Activated CD4-positive, alpha-beta memory T cell treated with anti-CD3 and anti-CD28 coated beads, Interleukin-2, amount 10 ng/mL, durations not matched to agents 7 days and 5 days (primary cell): ENCODE data around the gene FSTL4. TPM values are rescaled to one million over a fixed set of nuclear protein-coding genes. Genes with fewer than 3 reads are reported as not detected.

Experiments used
- CTCF ChIA-PET: fragments of 350-600 bp; sonication (Branson Sonifier 250); formaldehyde crosslinking; loops from one replicate; lab custom pipeline; 2021; ENCODE audit warnings: antibody characterized with exemption, inconsistent platforms; lab: Charles Lee
- POLR2A ChIA-PET: fragments of 350-600 bp; sonication (Branson Sonifier 250); formaldehyde crosslinking; loops from one replicate; lab custom pipeline; 2021; ENCODE audit warnings: antibody characterized with exemption; lab: Charles Lee
- DNase-seq: peaks from one replicate; pipeline ENCODE4 v3.0.0-alpha.2; 2020
- H3K27ac Mint-ChIP-seq: one replicate; pipeline ENCODE4 v1.8.0; 2021; ENCODE audit warnings: mild to moderate bottlenecking, mixed read lengths
- H3K27me3 Mint-ChIP-seq: one replicate; pipeline ENCODE4 v1.8.0; 2021; ENCODE audit warnings: mixed read lengths
- H3K36me3 Mint-ChIP-seq: one replicate; pipeline ENCODE4 v1.8.0; 2021; ENCODE audit warnings: low read depth, mixed read lengths
- H3K4me1 Mint-ChIP-seq: one replicate; pipeline ENCODE4 v1.8.0; 2021; ENCODE audit warnings: mixed read lengths
- H3K4me3 Mint-ChIP-seq: one replicate; pipeline ENCODE4 v1.8.0; 2021; ENCODE audit warnings: mild to moderate bottlenecking, mixed read lengths
- H3K9me3 Mint-ChIP-seq: one replicate; pipeline ENCODE4 v1.8.0; 2021; ENCODE audit warnings: mixed read lengths
- total RNA-seq, 2 experiments: library from RNA; stranded (reverse); gene quantifications; one replicate each; pipeline ENCODE4 v1.2.3, GENCODE V29; 2021

FSTL4 gene
- total RNA-seq, 2 experiments from 2014 or later = not detected

- no peak overlapping the region for H3K27ac Mint-ChIP-seq
- ChIA-PET CTCF (interaction anchor here (0.9 kb wide), 1 partner anchor 84 kb away, joined by 3 read pairs; no protein-coding TSS in a partner anchor), POLR2A (no interaction called here)
- DNase-seq = no peak
- no peaks in the 10 kb centered on the region for H3K36me3 Mint-ChIP-seq
- H3K4me1 Mint-ChIP-seq = no peaks in the 10 kb centered on the region
- no peaks in the 10 kb centered on the region for H3K9me3 Mint-ChIP-seq
- H3K4me3 Mint-ChIP-seq = no peak overlapping the region
- H3K27me3 Mint-ChIP-seq = peaks cover 15% of the 10 kb centered on the region
Measured at GRCh38 chr5:133637206-133637605, 24.9 kb upstream of the FSTL4 start.

- Mint-ChIP-seq H3K9me3 (no peaks in the 10 kb centered on the region), H3K4me3 (no peak overlapping the region), H3K27me3 (peaks cover 21% of the 10 kb centered on the region), H3K27ac (no peak overlapping the region), H3K36me3 (no peaks in the 10 kb centered on the region), H3K4me1 (no peaks in the 10 kb centered on the region)
- ChIA-PET POLR2A (no interaction called here), CTCF (no interaction called here)
- DNase-seq = no peak
Measured at GRCh38 chr5:133635051-133635450, 22.7 kb upstream of the FSTL4 start.

DNA sequence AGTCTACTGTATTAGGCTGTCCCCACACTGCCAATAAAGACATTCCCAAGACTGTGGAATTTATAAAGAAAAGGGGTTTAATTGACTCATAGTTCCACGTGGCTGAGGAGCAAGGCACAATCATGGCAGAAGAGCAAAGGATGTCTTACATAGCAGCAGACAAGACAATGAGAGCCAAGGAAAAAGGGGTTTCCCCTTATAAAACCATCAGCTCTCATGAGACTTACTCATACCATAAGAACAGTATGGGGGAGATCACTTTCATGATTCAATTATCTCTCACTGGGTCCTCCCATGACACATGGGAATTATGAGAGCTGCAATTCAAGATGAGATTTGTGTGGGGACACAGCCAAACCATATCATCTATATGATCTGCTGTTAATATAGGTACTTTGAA is 14.8 kb upstream of the FSTL4 start:
- H3K4me1 Mint-ChIP-seq = no peaks in the 10 kb centered on the region
- DNase-seq = no peak
- peaks cover 33% of the 10 kb centered on the region for H3K27me3 Mint-ChIP-seq
- CTCF ChIA-PET = no interaction called here
- H3K27ac Mint-ChIP-seq = no peak overlapping the region
- H3K36me3 Mint-ChIP-seq = no peaks in the 10 kb centered on the region
- POLR2A ChIA-PET = no interaction called here
- no peak overlapping the region for H3K4me3 Mint-ChIP-seq
- no peaks in the 10 kb centered on the region for H3K9me3 Mint-ChIP-seq

DNA sequence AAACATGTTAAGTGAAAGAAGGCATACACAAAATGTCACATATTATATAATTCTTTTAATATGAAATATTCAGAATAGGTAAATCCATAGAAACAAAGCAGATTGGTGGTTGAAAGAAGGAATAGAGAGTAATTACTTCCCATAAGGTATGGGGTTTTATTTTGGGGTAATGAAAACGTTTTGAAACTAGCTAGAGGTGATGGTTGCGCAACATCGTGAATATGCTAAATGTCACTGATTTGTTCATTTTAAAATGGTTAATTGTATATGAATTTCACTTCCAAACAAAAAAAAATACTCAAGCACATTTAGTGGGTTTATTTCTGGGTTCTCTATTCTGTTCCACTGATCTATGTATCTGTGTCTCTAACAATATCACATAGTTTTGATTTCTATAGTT is 12.0 kb upstream of the FSTL4 start:
- peaks cover 30% of the 10 kb centered on the region for H3K27me3 Mint-ChIP-seq
- DNase-seq = no peak
- no peak overlapping the region for H3K4me3 Mint-ChIP-seq
- ChIA-PET CTCF (interaction anchor here (0.6 kb wide), 2 partner anchors 355 to 546 kb away, joined by 3 read pairs; no protein-coding TSS in a partner anchor), POLR2A (no interaction called here)
- H3K27ac Mint-ChIP-seq = no peak overlapping the region
- H3K36me3 Mint-ChIP-seq = no peaks in the 10 kb centered on the region
- no peaks in the 10 kb centered on the region for H3K4me1 Mint-ChIP-seq
- no peaks in the 10 kb centered on the region for H3K9me3 Mint-ChIP-seq

DNA sequence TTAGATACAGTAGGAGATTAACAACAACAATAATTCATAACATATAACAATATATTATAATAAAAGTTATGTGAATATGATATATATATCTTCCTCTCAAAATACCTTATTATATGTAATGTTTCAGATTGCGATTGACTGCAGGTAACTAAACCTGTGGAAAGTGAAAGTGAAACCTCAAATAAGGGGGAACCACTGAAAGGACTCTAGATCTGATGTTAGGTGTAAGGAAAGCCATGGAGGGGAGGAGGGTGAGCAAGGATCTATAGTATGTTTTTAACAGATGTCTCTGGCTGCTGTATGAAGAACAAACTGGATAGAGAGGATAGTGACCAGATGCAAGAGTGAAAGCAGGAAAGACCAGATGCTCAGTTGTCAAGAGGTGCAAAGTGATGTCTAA is 5.8 kb upstream of the FSTL4 start:
- Mint-ChIP-seq H3K27me3 (peaks cover 41% of the 10 kb centered on the region), H3K4me3 (no peak overlapping the region), H3K27ac (no peak overlapping the region), H3K36me3 (no peaks in the 10 kb centered on the region), H3K4me1 (peaks cover 7% of the 10 kb centered on the region), H3K9me3 (no peaks in the 10 kb centered on the region)
- CTCF ChIA-PET = no interaction called here
- DNase-seq = no peak
- POLR2A ChIA-PET = no interaction called here

DNA sequence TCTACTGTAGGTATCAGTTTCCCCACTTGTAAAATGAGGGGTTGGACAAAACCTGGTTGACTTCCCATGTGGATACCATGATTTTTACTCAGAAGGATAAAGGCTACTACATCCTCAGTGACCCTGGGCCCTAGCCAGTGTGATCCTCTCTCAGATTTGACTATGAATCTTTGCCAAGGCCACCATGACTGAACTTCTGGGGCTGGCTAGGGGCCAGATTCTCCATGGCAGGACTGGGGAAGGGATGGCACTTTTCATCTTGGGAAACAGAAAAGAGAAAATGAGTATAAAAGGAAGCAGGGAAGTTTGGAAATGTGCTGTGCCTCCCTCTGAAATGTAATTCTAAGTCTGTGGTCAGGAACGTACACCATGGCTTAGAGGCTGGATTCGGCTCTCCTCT is 1.4 kb upstream of the FSTL4 start:
- Mint-ChIP-seq H3K9me3 (no peaks in the 10 kb centered on the region), H3K27ac (no peak overlapping the region), H3K4me3 (no peak overlapping the region), H3K4me1 (peaks cover 13% of the 10 kb centered on the region), H3K36me3 (peaks cover 4% of the 10 kb centered on the region), H3K27me3 (peaks cover 53% of the 10 kb centered on the region)
- POLR2A ChIA-PET = no interaction called here
- no peak for DNase-seq
- CTCF ChIA-PET = no interaction called here

DNA sequence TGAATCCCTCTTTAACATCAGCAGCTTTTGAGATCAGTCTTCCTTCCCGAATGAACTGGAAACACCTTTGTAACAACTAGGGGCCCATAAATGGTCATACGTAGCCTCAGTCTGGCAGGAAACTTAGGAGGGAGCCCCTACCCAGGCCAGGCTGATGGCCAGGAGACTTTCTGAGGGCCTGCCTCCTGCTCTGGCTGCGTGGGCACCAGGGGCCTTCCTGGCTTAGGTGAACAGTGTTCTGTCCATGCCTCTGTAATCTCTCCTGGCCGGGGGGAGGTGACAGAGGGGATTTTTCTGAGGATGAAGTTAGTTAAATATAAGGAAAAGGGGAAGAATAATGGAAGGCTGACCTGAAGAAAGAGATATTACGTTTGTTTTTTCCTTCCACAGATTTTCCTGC is 843 bp upstream of the FSTL4 start:
- Mint-ChIP-seq H3K27me3 (peaks cover 57% of the 10 kb centered on the region), H3K36me3 (peaks cover 4% of the 10 kb centered on the region), H3K4me3 (peak overlapping the region; percentile 49), H3K9me3 (no peaks in the 10 kb centered on the region), H3K4me1 (peaks cover 11% of the 10 kb centered on the region), H3K27ac (no peak overlapping the region)
- ChIA-PET POLR2A (no interaction called here), CTCF (interaction anchor here (1.0 kb wide), 1 partner anchor 60 kb away, joined by 3 read pairs; no protein-coding TSS in a partner anchor)
- no peak for DNase-seq

DNA sequence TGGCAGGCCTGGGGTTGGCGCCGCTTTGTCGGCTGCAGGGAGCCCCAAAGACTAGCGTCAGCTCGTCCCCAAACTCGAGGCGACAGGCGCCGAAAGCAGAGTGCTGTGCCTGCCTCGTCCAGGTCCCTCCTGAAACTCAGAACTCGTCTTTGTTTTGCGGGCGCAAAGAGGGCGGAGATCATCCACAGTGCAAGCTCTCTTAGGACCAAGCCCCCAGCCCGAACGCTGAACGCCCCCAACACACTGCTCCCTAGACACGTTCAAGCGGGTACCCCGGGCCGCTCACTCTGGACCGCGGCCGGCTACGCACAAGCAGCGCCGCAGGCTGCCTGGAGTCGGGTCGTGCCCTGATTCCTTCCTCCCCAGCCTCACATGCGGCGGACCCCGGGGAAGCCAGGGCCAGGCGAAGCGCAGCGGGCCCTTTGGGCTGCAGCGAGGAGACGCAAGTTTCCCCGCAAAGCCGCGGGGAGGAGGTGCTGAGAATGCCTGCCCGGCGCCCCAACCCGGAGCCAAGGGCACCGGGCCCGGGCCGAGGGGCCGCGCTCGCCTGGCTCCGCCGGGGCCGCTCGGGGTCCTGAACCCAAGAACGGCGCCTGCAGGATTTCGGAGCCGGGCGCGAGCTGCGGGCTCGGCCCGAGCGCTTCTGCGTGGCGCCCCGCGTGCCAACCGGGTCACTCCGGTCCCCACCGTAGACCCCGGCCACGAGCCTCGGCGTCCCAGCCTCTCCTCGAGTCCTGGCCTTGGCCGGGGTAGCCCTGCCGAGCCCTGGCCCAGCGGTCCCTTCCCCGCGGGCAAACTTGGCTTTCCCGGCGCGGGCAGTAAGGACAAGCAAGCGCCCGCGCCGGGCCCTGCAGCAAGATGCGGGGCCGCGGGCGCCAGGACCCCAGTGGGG is 738 bp downstream of the FSTL4 start:
- ChIA-PET POLR2A (no interaction called here), CTCF (interaction anchor here (1.0 to 2.1 kb wide), 6 partner anchors 10 to 258 kb away, joined by 3 to 11 read pairs (median 4); no protein-coding TSS in a partner anchor)
- no peaks in the 10 kb centered on the region for H3K9me3 Mint-ChIP-seq
- H3K27me3 Mint-ChIP-seq = peaks cover 58% of the 10 kb centered on the region
- DNase-seq = no peak
- H3K27ac Mint-ChIP-seq = no peak overlapping the region
- peaks cover 8% of the 10 kb centered on the region for H3K4me1 Mint-ChIP-seq
- H3K36me3 Mint-ChIP-seq = peaks cover 4% of the 10 kb centered on the region
- no peak overlapping the region for H3K4me3 Mint-ChIP-seq

- Mint-ChIP-seq H3K9me3 (no peaks in the 10 kb centered on the region), H3K27ac (no peak overlapping the region), H3K4me1 (peaks cover 8% of the 10 kb centered on the region), H3K36me3 (peaks cover 4% of the 10 kb centered on the region), H3K27me3 (peaks cover 55% of the 10 kb centered on the region), H3K4me3 (no peak overlapping the region)
- ChIA-PET POLR2A (no interaction called here), CTCF (interaction anchor here (1.0 to 2.1 kb wide), 5 partner anchors 9 to 259 kb away, joined by 4 to 11 read pairs (median 4); no protein-coding TSS in a partner anchor)
- DNase-seq = peak; percentile 36
Measured at GRCh38 chr5:133610489-133611356, 1.6 kb downstream of the FSTL4 start.

DNA sequence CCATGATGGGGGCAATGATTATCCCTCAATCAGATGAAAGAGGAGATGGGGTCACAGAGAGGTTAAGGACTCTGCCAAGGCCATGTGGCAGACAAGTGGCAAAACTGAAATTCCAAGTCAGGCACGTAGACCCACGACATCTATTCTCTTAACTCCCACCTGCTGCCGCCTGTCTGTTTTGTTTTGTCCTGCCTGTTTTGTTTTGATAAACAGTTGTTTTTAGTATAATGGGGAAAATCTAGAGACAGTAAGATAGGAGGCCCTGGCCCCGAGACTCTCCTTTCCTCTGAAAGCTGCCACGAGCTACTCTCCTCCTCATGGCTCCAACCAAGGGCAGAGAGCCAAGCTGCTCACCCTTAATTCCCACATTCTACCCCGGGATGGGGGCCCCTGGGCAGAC is 4.9 kb downstream of the FSTL4 start:
- peaks cover 4% of the 10 kb centered on the region for H3K4me1 Mint-ChIP-seq
- ChIA-PET CTCF (interaction anchor here (1.6 kb wide), 1 partner anchor 184 kb away, joined by 4 read pairs; no protein-coding TSS in a partner anchor), POLR2A (no interaction called here)
- no peaks in the 10 kb centered on the region for H3K9me3 Mint-ChIP-seq
- H3K36me3 Mint-ChIP-seq = no peaks in the 10 kb centered on the region
- no peak overlapping the region for H3K27ac Mint-ChIP-seq
- no peak overlapping the region for H3K4me3 Mint-ChIP-seq
- DNase-seq = no peak
- H3K27me3 Mint-ChIP-seq = peaks cover 38% of the 10 kb centered on the region

DNA sequence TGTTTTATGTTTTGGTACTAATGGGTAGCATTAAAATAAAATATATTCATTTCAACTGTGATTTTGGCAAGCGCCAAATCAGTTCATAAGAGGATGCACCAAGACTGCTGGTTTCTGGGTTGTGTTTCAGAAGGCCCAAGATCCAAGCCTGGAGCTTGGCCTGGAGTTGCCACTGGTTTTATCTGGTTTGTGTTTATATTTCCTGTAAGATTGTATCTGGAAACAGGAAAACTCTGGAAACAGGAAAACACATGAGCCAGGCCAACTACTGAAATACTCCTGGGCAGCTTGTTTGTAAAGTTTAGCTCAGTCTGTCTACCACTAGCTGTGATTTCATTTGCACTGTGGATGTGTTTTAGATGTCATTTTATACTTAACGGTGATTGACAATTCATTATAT is 5.5 kb downstream of the FSTL4 start:
- POLR2A ChIA-PET = no interaction called here
- CTCF ChIA-PET = interaction anchor here (1.2 kb wide), 1 partner anchor 54 kb away, joined by 3 read pairs; no protein-coding TSS in a partner anchor
- DNase-seq = no peak
- Mint-ChIP-seq H3K4me3 (no peak overlapping the region), H3K27ac (no peak overlapping the region), H3K4me1 (peaks cover 4% of the 10 kb centered on the region), H3K27me3 (peaks cover 39% of the 10 kb centered on the region), H3K9me3 (no peaks in the 10 kb centered on the region), H3K36me3 (no peaks in the 10 kb centered on the region)

DNA sequence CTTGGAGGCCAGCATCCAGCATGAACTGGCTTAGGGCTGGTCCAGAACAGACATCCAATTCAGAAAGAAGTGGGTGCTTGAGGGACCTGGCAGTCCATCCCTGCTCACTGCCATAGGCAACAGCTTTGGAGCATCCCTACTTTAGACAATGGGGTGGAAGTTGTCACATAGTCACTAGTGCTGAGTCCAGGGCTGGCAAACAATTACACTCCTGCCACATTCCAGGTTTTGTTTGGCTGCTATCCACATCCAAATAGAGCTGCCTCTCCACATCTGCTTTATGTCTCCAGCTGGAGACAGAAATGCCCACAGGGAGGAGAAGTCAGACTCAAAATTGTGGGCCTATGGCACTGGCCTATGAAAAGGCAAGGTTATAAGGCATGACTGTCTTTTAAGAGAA is 7.0 kb downstream of the FSTL4 start:
- CTCF ChIA-PET = no interaction called here
- Mint-ChIP-seq H3K9me3 (no peaks in the 10 kb centered on the region), H3K27ac (no peak overlapping the region), H3K4me1 (no peaks in the 10 kb centered on the region), H3K27me3 (peaks cover 32% of the 10 kb centered on the region), H3K4me3 (no peak overlapping the region), H3K36me3 (no peaks in the 10 kb centered on the region)
- no peak for DNase-seq
- POLR2A ChIA-PET = no interaction called here

- H3K27me3 Mint-ChIP-seq = peaks cover 17% of the 10 kb centered on the region
- no peak overlapping the region for H3K27ac Mint-ChIP-seq
- DNase-seq = no peak
- ChIA-PET POLR2A (no interaction called here), CTCF (no interaction called here)
- no peaks in the 10 kb centered on the region for H3K4me1 Mint-ChIP-seq
- H3K36me3 Mint-ChIP-seq = no peaks in the 10 kb centered on the region
- no peak overlapping the region for H3K4me3 Mint-ChIP-seq
- H3K9me3 Mint-ChIP-seq = no peaks in the 10 kb centered on the region
Measured at GRCh38 chr5:133603711-133604110, 8.6 kb downstream of the FSTL4 start.
